HG02678 (cell line): Measurements from ENCODE around the gene FRAS1.
"Not testable (repeated sequence)": the region's sequence is repeated elsewhere in the genome, so short reads cannot be mapped to it uniquely, and the experiment has no call there.

Experiments used
- ATAC-seq: cut with Tn5 transposase; IDR thresholded peaks from one replicate; pipeline ENCODE4 v1.9.1; 2021; ENCODE audit warnings: mild to moderate bottlenecking, moderate library complexity; ENCODE audit not compliant: unreplicated experiment

The FRAS1 gene

DNA sequence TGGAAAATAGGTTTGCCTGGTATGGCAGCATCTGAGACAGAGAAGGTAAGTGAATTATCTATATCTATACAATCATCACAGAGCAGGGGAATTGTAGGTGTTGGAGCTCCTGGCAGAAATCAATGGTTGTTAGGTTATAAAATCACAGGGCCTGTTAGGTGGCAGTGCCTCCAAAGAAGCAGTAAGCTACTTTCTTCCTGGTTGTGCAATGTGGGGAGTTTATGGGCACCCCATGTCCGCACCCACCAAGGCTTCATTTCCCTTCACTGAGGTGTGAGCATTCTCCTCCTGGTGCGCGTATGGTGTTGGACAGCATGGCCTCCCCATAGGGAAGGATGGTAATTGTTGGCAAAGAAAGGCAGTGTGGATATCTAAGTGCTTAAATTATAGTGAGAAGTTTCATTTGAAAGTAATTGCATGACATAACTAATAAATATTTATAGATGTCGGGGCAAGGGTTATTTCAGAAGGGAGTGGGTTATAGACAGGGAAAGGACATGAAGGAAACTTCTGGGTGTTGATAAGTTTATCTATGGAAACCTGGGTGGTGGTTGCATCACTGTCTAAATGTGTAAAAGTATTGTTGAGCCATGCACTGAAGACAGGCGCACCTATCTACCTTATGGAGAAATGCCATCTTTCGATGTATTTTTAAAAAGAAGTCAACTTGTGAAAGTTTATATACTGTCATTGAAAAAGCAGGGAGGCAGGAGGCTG, 153.7 kb downstream of the FRAS1 start:
- no peak for ATAC-seq

GRCh38 chr4:78213218-78213617, 156.1 kb downstream of the FRAS1 start:
- no peak for ATAC-seq

DNA sequence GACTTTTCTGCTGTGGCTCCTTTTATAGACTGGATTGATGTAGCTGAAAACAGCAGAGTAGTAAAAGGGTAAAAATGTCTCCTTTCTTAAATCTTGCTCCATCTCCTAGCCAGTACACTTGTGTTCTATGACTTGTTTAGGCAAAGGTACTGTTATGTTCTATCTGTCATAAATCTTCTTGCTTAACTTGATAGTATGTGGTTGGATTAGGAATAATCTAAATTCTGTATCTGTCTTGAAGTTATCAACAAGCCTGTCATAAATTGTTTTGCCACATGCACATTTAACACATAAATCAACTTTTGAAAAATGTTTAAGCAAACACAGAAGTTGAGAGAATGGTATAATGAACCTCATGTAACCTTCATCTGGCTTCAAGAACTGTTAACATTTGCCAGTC, 157.0 kb downstream of the FRAS1 start:
- ATAC-seq: no peak

DNA sequence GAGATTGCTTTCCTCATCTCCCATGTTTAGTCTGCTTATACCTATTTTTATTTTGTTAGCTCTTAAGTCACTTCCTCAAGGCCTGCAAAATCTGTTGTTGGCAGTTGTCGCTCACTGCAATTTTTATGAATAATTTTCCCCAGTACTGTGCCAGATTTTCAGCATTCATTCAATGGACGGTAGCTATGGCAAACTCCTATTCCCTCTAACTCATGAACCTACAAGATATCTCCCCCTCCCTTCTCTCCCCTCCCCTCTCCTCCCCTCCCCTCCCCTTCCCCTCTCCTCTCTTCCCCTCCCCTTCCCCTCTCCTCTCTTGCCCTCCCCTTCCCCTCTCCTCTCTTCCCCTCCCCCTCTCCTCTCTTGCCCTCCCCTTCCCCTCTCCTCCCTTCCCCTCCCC, 160.4 kb downstream of the FRAS1 start:
- ATAC-seq: no peak

DNA sequence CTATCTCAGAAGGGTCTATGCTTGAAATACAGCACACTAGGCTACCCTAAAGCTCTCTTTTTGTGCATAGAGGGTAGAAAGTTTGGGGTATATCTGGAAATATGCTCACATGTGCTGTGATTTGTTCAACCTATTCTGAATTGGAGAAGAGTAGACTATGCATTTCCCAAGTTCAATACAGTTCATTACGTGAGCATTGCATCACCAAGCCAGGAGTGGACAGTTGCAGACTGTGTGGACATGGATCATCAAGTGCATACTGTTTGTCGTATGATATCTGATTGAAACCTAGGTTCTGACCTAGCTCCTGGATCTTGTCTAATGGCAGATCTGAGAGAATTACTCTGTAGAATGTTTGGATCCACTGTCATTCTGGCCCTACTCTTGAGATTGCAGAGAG, 161.1 kb downstream of the FRAS1 start:
- ATAC-seq: no peak

- no peak for ATAC-seq
Observed at GRCh38 chr4:78219825-78220224, 162.7 kb downstream of the FRAS1 start.

DNA sequence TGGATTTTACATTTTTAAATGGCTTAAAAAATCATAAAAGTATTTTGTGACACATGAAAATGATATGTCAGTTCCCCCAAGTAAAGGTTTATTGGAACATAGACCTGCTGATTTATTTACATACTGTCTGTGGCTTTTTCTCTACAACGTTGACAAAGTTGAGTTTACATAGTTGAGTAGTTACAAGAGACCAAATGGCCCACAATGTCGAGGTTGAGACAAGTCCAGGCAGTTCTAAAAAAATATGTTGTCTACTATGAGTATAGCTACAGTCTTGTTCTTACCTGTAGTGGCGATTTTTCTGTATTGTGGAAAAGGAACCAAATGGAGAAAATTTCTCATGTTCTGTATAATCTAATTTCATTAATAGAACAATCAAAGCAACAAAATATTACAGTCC, 163.2 kb downstream of the FRAS1 start:
- ATAC-seq: no peak

DNA sequence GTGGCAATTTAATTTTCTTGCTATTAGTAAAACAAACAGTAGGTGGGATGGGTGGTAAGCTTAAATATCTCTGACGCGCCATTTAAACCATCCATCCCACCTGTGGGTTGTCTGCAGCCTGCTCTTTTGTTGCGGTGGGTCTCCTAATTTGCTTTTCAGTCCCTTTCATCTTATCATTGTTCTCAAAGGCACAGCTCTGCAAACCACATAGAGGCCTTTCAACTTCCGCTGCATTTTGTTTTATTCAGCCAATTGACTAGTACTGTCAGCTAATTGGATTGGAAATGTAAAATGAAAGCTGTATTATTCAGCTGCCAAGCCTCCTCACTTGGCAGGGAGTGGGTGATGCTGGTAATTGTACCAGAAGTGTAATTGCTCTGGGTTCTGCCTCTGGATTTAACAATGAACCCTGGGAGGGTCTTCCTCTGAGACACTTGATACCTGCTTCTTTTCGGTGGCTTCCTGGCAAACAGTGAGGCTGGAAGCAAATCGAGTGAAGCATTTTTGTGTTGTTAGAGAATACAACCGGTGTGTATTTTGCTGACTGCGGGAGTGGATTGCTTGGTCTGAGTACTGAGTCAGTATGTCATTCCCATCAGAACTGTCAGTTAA, 165.6 kb downstream of the FRAS1 start:
- ATAC-seq: no peak

DNA sequence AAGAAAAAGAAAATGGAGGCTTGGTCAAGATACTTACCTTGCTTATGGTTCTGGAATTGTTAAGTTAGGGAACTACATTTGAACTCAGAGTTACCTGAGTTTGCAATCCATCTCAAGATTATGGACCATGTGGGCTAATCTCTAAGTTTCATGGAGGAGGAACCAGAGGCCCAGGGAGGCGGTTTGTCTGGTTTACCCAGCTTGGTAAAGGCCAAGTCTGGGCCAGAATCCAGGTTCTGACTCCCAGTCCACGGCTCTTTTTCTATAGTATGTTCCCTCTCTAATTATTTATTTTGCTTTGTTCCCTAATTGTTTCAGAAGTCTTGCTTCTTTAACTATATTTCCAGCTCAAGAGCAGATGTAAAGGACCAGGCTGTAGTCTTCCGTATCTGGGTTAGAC, 168.1 kb downstream of the FRAS1 start:
- no peak for ATAC-seq

- ATAC-seq: no peak
Observed at GRCh38 chr4:78226279-78226678, 169.2 kb downstream of the FRAS1 start.

GRCh38 chr4:78227411-78228057, 170.4 kb downstream of the FRAS1 start:
- ATAC-seq: no peak

GRCh38 chr4:78235800-78236199, 178.7 kb downstream of the FRAS1 start:
- ATAC-seq: no peak

GRCh38 chr4:78237360-78237759, 180.2 kb downstream of the FRAS1 start:
- no peak for ATAC-seq

DNA sequence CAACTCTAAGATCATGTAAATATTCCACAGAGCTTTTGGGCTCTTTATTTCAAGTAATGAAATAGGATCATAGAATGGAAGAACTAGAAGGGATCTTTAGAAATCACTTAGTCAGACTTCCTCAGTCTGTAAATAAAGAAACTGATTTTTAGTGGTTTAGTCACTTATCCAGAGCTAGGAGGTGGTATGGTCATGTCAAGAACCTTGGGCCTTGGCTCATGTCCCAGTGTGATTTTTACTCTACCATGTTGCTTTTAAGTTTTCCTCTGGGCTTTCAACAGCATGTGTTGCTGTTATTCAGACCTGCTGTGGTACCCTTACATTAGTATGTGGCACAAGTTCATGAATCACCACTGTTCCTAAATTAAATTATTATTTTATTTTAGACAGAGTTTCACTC, 184.9 kb downstream of the FRAS1 start:
- ATAC-seq: no peak

GRCh38 chr4:78244705-78245485, 187.8 kb downstream of the FRAS1 start:
- no peak for ATAC-seq

- ATAC-seq: no peak
Observed at GRCh38 chr4:78247536-78248285, 190.6 kb downstream of the FRAS1 start.

- no peak for ATAC-seq
Observed at GRCh38 chr4:78250500-78250899, 193.4 kb downstream of the FRAS1 start.

- not testable (repeated sequence) for ATAC-seq
Observed at GRCh38 chr4:78252773-78253172, 195.7 kb downstream of the FRAS1 start.

GRCh38 chr4:78254893-78255292, 197.8 kb downstream of the FRAS1 start:
- no peak for ATAC-seq

- no peak for ATAC-seq
Observed at GRCh38 chr4:78265006-78265405, 207.9 kb downstream of the FRAS1 start.

DNA sequence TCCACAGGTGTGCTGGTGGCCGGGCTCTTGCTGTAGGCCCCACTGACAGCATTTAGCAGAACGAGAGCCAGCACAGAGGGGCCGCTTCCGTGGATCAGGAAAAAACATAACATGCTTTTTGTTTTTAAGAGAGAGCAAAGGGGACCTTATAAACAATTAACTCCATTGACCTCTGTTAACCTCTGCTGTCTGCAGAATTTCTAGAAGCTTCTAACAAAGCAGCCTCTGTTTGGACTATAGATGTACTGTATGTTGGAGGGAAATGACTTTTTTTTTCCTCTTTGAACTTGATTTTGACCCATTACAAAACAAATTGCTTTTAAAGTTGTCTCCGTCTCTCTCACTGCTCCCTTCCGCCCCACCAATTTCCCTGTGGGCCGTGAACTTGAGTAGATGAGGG, 210.7 kb downstream of the FRAS1 start:
- no peak for ATAC-seq
